Stimulated activated naive B cell treated with anti-CD40 and anti-IgM and Interleukin-4, amounts not matched to agents 10 μg/mL and 1 μg/mL and 100 μg/mL, for 72 hours (primary cell): ENCODE measurements around the gene LRP1.

Experiments used
- ATAC-seq, 2 donors: fragments of 150-1000 bp; cut with Tn5 transposase; replicated peaks; 2 replicates each; pipeline ENCODE4 v1.10.0; 2021; ENCODE audit warnings: moderate library complexity in 1 of 2
- DNase-seq: peaks from one replicate; pipeline ENCODE4 v3.0.0; 2021
- H3K27ac Mint-ChIP-seq: one replicate; pipeline ENCODE4 v1.8.0; 2022; ENCODE audit warnings: mild to moderate bottlenecking, mixed read lengths
- H3K27me3 Mint-ChIP-seq, 2 donors: one replicate each; pipeline ENCODE4 v1.8.0; 2022; ENCODE audit warnings: mixed read lengths in 2 of 2
- H3K36me3 Mint-ChIP-seq, 2 donors: one replicate each; pipeline ENCODE4 v1.8.0; 2022; ENCODE audit warnings: mixed read lengths in 2 of 2, mild to moderate bottlenecking in 1 of 2
- H3K4me1 Mint-ChIP-seq, 2 donors: one replicate each; pipeline ENCODE4 v1.8.0; 2022; ENCODE audit warnings: mixed read lengths in 2 of 2, mild to moderate bottlenecking in 1 of 2
- H3K4me3 Mint-ChIP-seq, 2 donors: one replicate each; pipeline ENCODE4 v1.8.0; 2022; ENCODE audit warnings: mild to moderate bottlenecking in 2 of 2, mixed read lengths in 2 of 2, moderate library complexity in 1 of 2
- H3K9me3 Mint-ChIP-seq, 2 donors: one replicate each; pipeline ENCODE4 v1.8.0; 2022; ENCODE audit warnings: mixed read lengths in 2 of 2, mild to moderate bottlenecking in 1 of 2

LRP1 gene

GRCh38 chr12:57090924-57091637, 37.2 kb upstream of the LRP1 start:
- H3K9me3 Mint-ChIP-seq: no peaks in the 10 kb centered on the region
- no peaks in the 10 kb centered on the region for H3K27me3 Mint-ChIP-seq
- peak overlapping the region; percentile 60 for H3K27ac Mint-ChIP-seq
- DNase-seq (no peak), ATAC-seq (no peak)
- peak overlapping the region; percentile 58 to 91 for H3K4me3 Mint-ChIP-seq
- H3K36me3 Mint-ChIP-seq: peaks cover 38 to 61% of the 10 kb centered on the region in 2 donors
- peaks cover 58 to 83% of the 10 kb centered on the region in 2 donors for H3K4me1 Mint-ChIP-seq

- peaks cover 61 to 83% of the 10 kb centered on the region in 2 donors for H3K4me1 Mint-ChIP-seq
- H3K27me3 Mint-ChIP-seq: no peaks in the 10 kb centered on the region
- DNase-seq: no peak
- no peaks in the 10 kb centered on the region for H3K9me3 Mint-ChIP-seq
- ATAC-seq: no peak
- peak overlapping the region; percentile 96 for H3K27ac Mint-ChIP-seq
- peaks cover 44 to 70% of the 10 kb centered on the region in 2 donors for H3K36me3 Mint-ChIP-seq
- H3K4me3 Mint-ChIP-seq: peak overlapping the region; percentile 58 to 73
Measured at GRCh38 chr12:57091638-57092528, 36.4 kb upstream of the LRP1 start.

GRCh38 chr12:57092529-57092862, 35.8 kb upstream of the LRP1 start:
- no peaks in the 10 kb centered on the region for H3K9me3 Mint-ChIP-seq
- H3K36me3 Mint-ChIP-seq: peaks cover 50 to 76% of the 10 kb centered on the region in 2 donors
- DNase-seq (no peak), ATAC-seq (no peak)
- peaks cover 66 to 89% of the 10 kb centered on the region in 2 donors for H3K4me1 Mint-ChIP-seq
- H3K27me3 Mint-ChIP-seq: no peaks in the 10 kb centered on the region
- H3K27ac Mint-ChIP-seq: peak overlapping the region; percentile 96
- peak overlapping the region; percentile 57 to 73 for H3K4me3 Mint-ChIP-seq

GRCh38 chr12:57092876-57093414, 35.3 kb upstream of the LRP1 start:
- H3K27ac Mint-ChIP-seq: peak overlapping the region; percentile 96
- DNase-seq: no peak
- no peaks in the 10 kb centered on the region for H3K9me3 Mint-ChIP-seq
- peaks cover 63 to 86% of the 10 kb centered on the region in 2 donors for H3K4me1 Mint-ChIP-seq
- H3K4me3 Mint-ChIP-seq: peak overlapping the region; percentile 59 to 73
- no peaks in the 10 kb centered on the region for H3K27me3 Mint-ChIP-seq
- no peak for ATAC-seq
- H3K36me3 Mint-ChIP-seq: peaks cover 51 to 77% of the 10 kb centered on the region in 2 donors

GRCh38 chr12:57093415-57094207, 34.7 kb upstream of the LRP1 start:
- no peaks in the 10 kb centered on the region for H3K27me3 Mint-ChIP-seq

GRCh38 chr12:57094208-57095160, 33.8 kb upstream of the LRP1 start:
- Mint-ChIP-seq H3K4me3 (peak overlapping the region; percentile 73 to 83), H3K36me3 (peaks cover 61 to 87% of the 10 kb centered on the region in 2 donors), H3K27me3 (no peaks in the 10 kb centered on the region), H3K4me1 (peaks cover 74 to 91% of the 10 kb centered on the region in 2 donors), H3K9me3 (no peaks in the 10 kb centered on the region), H3K27ac (peak overlapping the region; percentile 96)
- DNase-seq (no peak), ATAC-seq (peak; percentile 8 to 14)

More at GRCh38 chr12:57093415-57094207, 34.7 kb upstream of the LRP1 start:
- H3K4me3 Mint-ChIP-seq: peak overlapping the region; percentile 73 to 83
- ATAC-seq (peak; percentile 51), DNase-seq (peak; percentile 52)
- H3K4me1 Mint-ChIP-seq: peaks cover 67 to 84% of the 10 kb centered on the region in 2 donors
- peaks cover 53 to 80% of the 10 kb centered on the region in 2 donors for H3K36me3 Mint-ChIP-seq
- peak overlapping the region; percentile 96 for H3K27ac Mint-ChIP-seq
- no peaks in the 10 kb centered on the region for H3K9me3 Mint-ChIP-seq

- no peak for ATAC-seq
Measured at GRCh38 chr12:57095440-57095839, 32.8 kb upstream of the LRP1 start.

GRCh38 chr12:57096099-57096572, 32.1 kb upstream of the LRP1 start:
- DNase-seq (no peak), ATAC-seq (no peak)
- no peaks in the 10 kb centered on the region for H3K27me3 Mint-ChIP-seq
- peak overlapping the region; percentile 3 to 59 for H3K4me3 Mint-ChIP-seq
- peaks cover 65 to 85% of the 10 kb centered on the region in 2 donors for H3K36me3 Mint-ChIP-seq
- peaks cover 68 to 85% of the 10 kb centered on the region in 2 donors for H3K4me1 Mint-ChIP-seq
- H3K27ac Mint-ChIP-seq: peak overlapping the region; percentile 77
- H3K9me3 Mint-ChIP-seq: no peaks in the 10 kb centered on the region

More at GRCh38 chr12:57095440-57095839, 32.8 kb upstream of the LRP1 start:
- H3K4me3 Mint-ChIP-seq: no peak overlapping the region
- no peaks in the 10 kb centered on the region for H3K27me3 Mint-ChIP-seq
- no peak for DNase-seq
- H3K9me3 Mint-ChIP-seq: no peaks in the 10 kb centered on the region
- peaks cover 63 to 90% of the 10 kb centered on the region in 2 donors for H3K36me3 Mint-ChIP-seq
- H3K4me1 Mint-ChIP-seq: peaks cover 74 to 91% of the 10 kb centered on the region in 2 donors
- peak overlapping the region; percentile 96 for H3K27ac Mint-ChIP-seq

- peak overlapping the region in 1 of 2 donors; percentile 12 for H3K4me3 Mint-ChIP-seq
- H3K27ac Mint-ChIP-seq: peak overlapping the region; percentile 77
- peaks cover 64 to 81% of the 10 kb centered on the region in 2 donors for H3K36me3 Mint-ChIP-seq
- DNase-seq: no peak
- H3K4me1 Mint-ChIP-seq: peaks cover 65 to 84% of the 10 kb centered on the region in 2 donors
- no peak for ATAC-seq
- H3K9me3 Mint-ChIP-seq: no peaks in the 10 kb centered on the region
- no peaks in the 10 kb centered on the region for H3K27me3 Mint-ChIP-seq
Measured at GRCh38 chr12:57096748-57097553, 31.3 kb upstream of the LRP1 start.

- peaks cover 68 to 84% of the 10 kb centered on the region in 2 donors for H3K4me1 Mint-ChIP-seq
- ATAC-seq: no peak
- no peak overlapping the region for H3K27ac Mint-ChIP-seq
Measured at GRCh38 chr12:57097554-57097835, 30.8 kb upstream of the LRP1 start.

GRCh38 chr12:57098546-57098945, 29.7 kb upstream of the LRP1 start:
- Mint-ChIP-seq H3K4me3 (peak overlapping the region in 1 of 2 donors; percentile 5), H3K9me3 (no peaks in the 10 kb centered on the region), H3K4me1 (peaks cover 60 to 81% of the 10 kb centered on the region in 2 donors), H3K27ac (peak overlapping the region; percentile 91), H3K36me3 (peaks cover 57 to 75% of the 10 kb centered on the region in 2 donors), H3K27me3 (no peaks in the 10 kb centered on the region)
- DNase-seq (no peak), ATAC-seq (no peak)

More at GRCh38 chr12:57097554-57097835, 30.8 kb upstream of the LRP1 start:
- H3K9me3 Mint-ChIP-seq: no peaks in the 10 kb centered on the region
- peaks cover 65 to 81% of the 10 kb centered on the region in 2 donors for H3K36me3 Mint-ChIP-seq
- H3K27me3 Mint-ChIP-seq: no peaks in the 10 kb centered on the region
- no peak for DNase-seq
- no peak overlapping the region for H3K4me3 Mint-ChIP-seq

- H3K4me1 Mint-ChIP-seq: peaks cover 58 to 81% of the 10 kb centered on the region in 2 donors
- peaks cover 56 to 75% of the 10 kb centered on the region in 2 donors for H3K36me3 Mint-ChIP-seq
- ATAC-seq (no peak), DNase-seq (no peak)
- H3K27me3 Mint-ChIP-seq: no peaks in the 10 kb centered on the region
- peak overlapping the region; percentile 91 for H3K27ac Mint-ChIP-seq
- H3K9me3 Mint-ChIP-seq: no peaks in the 10 kb centered on the region
- peak overlapping the region in 1 of 2 donors; percentile 5 for H3K4me3 Mint-ChIP-seq
Measured at GRCh38 chr12:57099047-57099714, 29.1 kb upstream of the LRP1 start.
